GM21447 (cell line): ENCODE data around the gene RNU4-1.

Source experiments
- ATAC-seq: cut with Tn5 transposase; IDR thresholded peaks from one replicate; pipeline ENCODE4 v1.9.1; 2021; ENCODE audit not compliant: unreplicated experiment

RNU4-1 gene

DNA sequence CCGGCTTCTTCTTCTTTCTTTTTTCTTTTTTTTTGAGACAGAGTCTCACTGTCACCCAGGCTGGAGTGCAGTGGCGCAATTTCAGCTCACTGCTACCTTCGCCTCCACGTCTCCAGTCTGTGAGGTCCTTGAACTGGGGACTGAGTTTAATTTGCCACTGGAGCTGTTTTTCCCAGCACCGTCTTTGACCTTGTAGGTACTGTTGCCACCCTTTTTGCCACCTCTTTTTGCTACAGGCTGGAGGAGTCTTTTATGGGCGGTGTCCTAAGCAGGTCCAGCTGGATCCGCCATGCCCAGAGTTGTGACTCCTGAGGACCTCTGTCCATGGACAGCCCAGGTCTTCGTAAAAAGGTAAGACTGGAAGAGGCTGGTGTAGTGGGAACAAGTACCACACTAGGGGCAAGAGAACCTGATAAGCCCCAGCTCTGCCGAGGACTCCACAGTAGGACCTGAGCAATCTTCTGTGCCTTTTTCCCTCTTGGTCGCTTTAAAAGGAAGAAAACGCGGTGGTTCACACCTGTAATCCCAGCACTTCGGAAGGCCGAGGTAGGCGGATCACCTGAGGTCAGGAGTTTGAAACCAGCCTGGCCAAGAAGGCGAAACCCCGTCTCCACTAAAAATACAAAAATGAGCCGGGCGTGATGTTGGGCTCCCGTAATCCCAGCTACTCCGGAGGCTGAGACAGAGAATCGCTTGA, 2.3 kb downstream of the RNU4-1 start:
- no peak for ATAC-seq

DNA sequence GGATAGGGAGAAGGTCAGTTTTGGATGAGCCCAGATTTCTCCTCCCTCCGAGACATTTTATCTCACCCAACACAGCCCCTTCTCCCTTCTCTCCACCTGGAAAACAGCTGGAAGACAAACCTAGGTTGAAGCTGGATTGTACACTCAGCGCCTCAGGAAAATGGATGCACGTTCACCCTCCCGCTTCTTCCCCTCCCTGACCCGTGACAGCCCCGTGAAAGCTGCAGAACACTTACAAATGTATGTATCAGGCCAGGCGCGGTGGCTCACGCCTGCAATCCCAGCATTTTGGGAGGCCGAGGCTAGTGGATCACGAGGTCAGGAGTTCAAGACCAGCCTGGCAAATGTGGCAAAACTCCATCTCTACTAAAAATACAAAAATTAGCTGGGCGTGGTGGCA, 5.5 kb downstream of the RNU4-1 start:
- no peak for ATAC-seq

- ATAC-seq, result no peak
Measured at GRCh38 chr12:120286768-120287490, 6.1 kb downstream of the RNU4-1 start.

DNA sequence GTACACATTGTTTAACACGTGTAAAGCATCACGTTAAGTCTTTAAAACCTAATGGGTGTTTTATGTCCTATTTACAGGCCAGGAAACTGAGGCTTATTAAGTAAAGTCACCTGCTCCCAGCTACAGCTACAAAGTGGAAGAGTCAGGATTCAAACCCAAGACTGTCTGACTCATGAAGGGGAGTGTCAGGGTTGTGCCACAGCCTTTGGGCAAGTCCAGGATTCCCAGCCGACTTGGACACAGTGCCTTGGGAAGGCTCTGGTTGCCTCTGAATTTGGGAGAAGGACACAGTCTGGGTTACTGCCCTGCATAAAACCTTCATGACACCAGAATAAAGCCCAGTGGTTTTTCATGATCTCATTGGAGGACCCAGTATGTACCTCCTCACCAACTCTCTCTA, 8.7 kb downstream of the RNU4-1 start:
- ATAC-seq, result no peak

GRCh38 chr12:120283318-120283717, 9.7 kb downstream of the RNU4-1 start:
- ATAC-seq, result no peak

- no peak for ATAC-seq
Measured at GRCh38 chr12:120278137-120279069, 14.6 kb downstream of the RNU4-1 start.

DNA sequence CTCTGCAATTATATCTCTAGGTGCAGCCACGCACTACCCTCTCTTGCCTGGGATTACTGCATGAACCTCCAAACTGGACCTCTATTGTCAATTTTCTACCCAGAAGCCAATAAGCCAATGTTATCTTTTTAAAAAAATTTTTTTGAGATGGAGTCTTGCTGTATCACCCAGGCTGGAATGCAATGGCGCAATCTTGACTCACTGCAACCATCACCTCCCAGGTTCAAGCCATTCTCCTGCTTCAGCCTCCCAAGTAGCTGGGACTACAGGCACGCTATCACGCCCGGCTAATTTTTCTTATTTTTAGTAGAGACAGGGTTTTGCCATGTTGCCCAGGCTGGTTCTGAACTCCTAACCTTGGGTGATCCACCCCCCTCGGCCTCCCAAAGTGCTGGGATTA, 16.3 kb downstream of the RNU4-1 start:
- ATAC-seq, result no peak

GRCh38 chr12:120267736-120268135, 25.3 kb downstream of the RNU4-1 start:
- ATAC-seq, result no peak

GRCh38 chr12:120266180-120266870, 26.7 kb downstream of the RNU4-1 start:
- ATAC-seq, result no peak

GRCh38 chr12:120265473-120266179, 27.4 kb downstream of the RNU4-1 start, which contains the start of gene PXN:
Gene PXN, minus strand, starts transcription at chr12:120265730. Its CDS starts 101 bp downstream, at chr12:120265629.
- no peak for ATAC-seq

DNA sequence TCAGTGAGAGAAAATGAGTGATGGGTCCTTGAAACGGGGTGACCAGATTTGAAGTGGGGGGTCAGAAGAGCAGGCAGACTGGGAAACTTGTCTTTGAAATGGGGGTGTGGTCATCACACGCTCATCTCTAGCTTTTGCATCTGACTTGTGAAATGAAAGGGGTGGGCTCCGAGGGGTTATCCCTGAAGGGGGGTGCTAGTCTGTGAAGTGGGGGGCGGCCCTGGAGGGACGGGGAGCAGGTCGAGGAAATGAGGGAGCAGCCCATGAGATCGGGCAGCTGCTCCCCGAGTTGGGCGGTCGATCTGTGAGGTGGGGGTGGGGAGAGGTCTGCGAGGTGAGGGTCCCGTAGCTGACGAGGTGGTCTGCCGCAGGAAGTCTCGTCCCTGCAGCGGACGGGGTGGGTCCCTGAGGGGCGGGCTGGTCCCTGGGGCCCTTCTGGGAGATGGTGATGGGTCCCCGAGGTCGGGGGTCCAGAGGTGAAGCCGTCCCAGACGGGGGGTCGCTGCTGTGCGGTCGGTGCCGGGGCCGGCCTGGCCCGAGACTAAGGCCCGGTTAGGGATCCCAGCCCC, 28.0 kb downstream of the RNU4-1 start:
- ATAC-seq, result no peak

- ATAC-seq, result no peak
Measured at GRCh38 chr12:120264086-120264903, 28.7 kb downstream of the RNU4-1 start.

- no peak for ATAC-seq
Measured at GRCh38 chr12:120263748-120264085, 29.3 kb downstream of the RNU4-1 start.

GRCh38 chr12:120262852-120263747, 29.9 kb downstream of the RNU4-1 start:
- no peak for ATAC-seq

DNA sequence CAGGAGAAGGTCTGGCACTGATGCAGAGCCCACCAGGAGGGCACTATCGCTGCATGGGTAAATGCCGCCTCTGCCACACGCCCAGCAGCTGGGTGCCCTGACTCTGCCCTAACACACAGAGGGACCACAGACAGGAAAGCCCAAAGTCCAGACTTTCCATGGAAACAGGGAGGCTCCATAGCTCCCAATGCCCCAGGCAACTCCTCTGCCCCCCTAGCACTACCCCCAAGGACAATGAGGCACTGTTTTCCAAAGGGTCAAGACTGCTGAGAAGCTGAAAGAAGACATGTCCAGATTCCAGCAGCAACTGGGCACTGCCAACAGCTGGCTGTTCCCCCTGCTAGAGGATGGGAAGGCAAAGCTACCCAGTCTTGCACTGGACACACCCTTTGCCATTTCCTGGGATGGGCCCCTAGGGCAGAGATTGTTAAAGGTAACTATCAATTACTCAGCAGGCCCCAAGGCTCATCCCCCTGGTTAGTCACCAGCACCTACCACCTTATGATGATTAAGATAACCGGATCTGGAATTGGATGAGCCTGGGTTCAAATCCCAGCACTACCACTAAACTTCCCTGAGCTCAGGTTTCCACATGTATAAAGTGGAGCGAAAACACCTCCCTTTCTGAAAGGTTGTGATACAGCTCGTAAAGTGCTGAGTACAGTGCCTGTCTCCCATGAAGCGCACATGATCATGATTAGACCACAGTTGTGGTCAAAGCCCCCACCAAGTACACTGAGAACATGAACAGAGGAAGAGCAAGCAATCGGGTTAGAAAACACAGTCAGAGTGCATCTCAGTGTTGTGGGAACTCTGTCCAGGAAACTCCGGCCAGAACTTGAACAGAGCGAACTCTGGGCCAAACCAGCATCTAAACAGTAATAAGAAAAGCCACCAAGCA, 30.8 kb downstream of the RNU4-1 start:
- no peak for ATAC-seq

DNA sequence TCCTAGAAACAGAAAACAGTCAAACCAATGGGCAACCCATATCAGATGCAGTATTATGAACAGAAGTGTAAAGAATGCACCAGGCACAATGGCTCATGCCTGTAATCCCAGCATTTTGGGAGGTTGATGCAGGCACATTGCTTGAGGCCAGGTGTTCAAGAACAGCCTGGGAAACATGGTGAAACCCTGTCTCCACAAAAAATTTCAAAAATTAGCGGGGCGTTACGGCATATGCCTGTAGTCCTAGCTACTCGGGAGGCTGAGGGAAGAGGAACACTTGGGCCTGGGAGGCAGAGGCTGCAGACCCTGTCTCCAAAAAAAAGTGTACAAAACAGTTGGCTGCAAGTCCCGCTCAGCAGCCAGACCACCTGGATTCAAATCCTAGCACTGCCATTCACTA, 32.4 kb downstream of the RNU4-1 start:
- no peak for ATAC-seq
